ENCODE results near the gene FZD1.

DNA sequence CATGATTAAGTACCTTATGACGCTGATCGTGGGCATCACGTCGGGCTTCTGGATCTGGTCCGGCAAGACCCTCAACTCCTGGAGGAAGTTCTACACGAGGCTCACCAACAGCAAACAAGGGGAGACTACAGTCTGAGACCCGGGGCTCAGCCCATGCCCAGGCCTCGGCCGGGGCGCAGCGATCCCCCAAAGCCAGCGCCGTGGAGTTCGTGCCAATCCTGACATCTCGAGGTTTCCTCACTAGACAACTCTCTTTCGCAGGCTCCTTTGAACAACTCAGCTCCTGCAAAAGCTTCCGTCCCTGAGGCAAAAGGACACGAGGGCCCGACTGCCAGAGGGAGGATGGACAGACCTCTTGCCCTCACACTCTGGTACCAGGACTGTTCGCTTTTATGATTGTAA lies 2.5 kb downstream of the FZD1 start:
- TF ChIP-seq SIN3A (IDR thresholded peaks at IDR 0.05; ENCODE audit: low read depth): no peak
- TF ChIP-seq, protein P1, sequence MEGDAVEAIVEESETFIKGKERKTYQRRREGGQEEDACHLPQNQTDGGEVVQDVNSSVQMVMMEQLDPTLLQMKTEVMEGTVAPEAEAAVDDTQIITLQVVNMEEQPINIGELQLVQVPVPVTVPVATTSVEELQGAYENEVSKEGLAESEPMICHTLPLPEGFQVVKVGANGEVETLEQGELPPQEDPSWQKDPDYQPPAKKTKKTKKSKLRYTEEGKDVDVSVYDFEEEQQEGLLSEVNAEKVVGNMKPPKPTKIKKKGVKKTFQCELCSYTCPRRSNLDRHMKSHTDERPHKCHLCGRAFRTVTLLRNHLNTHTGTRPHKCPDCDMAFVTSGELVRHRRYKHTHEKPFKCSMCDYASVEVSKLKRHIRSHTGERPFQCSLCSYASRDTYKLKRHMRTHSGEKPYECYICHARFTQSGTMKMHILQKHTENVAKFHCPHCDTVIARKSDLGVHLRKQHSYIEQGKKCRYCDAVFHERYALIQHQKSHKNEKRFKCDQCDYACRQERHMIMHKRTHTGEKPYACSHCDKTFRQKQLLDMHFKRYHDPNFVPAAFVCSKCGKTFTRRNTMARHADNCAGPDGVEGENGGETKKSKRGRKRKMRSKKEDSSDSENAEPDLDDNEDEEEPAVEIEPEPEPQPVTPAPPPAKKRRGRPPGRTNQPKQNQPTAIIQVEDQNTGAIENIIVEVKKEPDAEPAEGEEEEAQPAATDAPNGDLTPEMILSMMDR (IDR thresholded peaks at IDR 0.05 in 2 of 3, conservative IDR thresholded peaks at IDR 0.05 in 1 of 3; ENCODE audit: borderline replicate concordance in 1 of 3, insufficient read depth in 1 of 3, low read depth in 2 of 3, low read length in 2 of 3): no peak
- no peak for TF ChIP-seq YY1 (IDR thresholded peaks at IDR 0.05; ENCODE audit: extremely low read depth, insufficient replicate concordance, low read depth, low read length)
